Stimulated activated naive CD8-positive, alpha-beta T cell treated with anti-CD3 and anti-CD28 coated beads, Interleukin-15, Interleukin-2, amounts not matched to agents 100 U/mL and 50 U/mL, for 24 hours (primary cell): ENCODE data around the gene MVB12B.

Source experiments
- ATAC-seq: fragments of 150-1000 bp; cut with Tn5 transposase; one replicate; pipeline ENCODE4 v1.10.0; 2021
- DNase-seq: peaks from one replicate; pipeline ENCODE4 v3.0.0; 2021

MVB12B gene

DNA sequence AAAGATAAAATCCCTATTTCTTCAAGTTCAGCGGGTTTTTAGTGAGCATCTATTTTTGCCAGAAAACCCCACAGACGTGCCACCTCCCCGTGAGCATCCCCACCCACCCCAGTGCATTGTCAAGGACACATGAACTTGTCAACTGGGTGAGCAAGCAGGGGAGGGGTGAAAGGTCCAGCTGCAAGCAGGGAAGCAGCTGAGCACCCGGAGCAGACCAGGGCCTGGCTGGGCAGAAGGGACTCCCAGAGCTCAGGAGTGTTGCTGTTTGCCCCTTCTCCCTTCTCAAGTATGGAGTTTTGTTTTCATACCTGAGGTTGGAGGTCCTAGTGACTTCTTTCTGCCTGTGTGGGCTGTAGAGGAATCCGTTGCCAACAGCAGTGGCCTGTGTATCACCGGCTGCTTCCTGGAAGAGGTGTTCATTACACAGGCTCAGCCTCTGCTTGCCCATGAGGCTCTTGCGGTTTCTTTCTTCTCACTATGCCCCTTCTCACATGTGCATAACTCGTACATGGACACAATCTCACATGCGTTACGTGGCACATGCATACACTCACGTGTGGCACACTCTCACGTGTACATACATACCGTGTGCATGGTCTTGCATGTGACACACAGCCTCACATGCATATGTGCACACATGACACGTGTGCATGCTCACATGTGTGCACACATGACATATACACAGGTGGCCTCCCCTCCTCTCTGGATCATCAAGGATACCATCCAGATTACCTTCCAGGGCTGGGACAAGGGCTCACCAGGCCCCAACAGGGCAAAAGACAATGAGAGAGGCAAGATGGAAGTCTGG lies 126.7 kb downstream of the MVB12B start:
- no peak for DNase-seq
- ATAC-seq, result peak; percentile 19

DNA sequence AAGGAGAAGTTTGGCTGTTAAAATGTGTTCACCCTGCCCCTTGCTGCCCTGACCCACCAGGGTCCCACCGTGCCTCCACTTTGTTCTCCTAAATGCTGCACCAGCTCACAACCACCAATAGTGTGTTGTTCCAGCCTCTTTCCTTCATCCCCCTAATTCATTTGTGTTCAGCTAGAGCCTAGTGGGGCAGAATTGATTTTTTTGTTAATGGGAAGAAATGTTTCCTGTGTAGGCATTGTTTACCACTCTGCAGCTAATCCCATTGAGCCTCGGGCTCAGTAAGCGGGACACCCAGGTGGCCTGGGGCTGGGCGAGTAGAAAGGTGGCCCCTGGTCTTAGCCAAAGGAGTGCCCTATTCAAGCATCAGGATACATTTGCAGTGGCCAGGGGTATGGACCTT lies 127.6 kb downstream of the MVB12B start:
- ATAC-seq (no peak), DNase-seq (no peak)

DNA sequence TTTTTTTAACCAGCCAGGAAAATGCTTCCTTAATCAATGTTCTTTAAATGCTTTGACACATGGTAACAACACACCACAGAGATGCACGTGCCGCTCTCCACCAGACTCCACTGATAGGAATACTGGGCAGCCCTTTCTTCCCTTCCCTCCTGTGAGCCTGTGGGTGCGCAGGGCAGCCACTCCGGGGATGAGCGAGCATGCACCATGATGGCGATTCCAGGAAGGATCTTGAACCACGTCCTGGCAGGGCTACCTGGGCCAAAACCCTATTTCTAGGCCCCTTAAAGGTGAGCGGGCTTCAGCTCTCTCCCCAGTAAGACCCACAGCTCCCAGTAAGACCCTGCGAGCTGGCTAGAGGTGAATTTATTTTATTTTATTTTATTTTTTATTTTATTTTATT lies 128.2 kb downstream of the MVB12B start:
- no peak for ATAC-seq
- no peak for DNase-seq

DNA sequence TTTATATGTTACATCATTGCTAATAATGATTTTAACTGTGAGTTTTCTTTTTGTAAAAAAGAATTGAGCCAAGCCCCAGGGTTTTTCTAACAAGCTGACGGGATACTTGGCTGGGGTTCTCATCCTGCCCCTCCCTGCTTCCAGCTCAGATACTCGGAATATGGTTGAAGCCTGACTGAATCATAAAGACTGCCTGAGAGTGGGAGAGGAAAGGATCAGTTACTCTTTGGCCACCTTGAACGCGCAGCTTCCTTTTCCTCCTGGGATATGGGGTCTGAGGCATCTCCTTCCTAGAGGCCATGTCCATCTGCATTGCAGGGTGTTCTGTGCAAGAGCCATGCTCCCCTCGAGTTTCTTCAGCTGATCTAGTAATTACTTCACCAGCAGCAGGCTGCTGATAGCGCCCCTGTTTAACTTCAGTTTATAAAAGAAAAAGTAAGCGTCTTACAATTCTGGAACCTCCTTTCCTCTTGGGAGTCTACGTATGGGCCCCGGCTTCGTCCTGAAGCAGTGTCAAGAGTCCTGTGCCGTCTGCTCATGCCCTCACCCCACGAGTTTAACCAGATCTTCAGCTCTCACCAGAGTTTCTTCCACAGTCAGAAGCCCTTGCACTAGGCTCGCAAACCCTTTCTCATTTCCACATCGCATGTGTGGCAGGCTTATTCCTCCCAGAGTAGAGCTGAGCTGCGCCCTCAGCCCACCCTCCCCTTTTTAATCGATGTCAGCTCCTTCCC lies 130.0 kb downstream of the MVB12B start:
- no peak for DNase-seq
- no peak for ATAC-seq

DNA sequence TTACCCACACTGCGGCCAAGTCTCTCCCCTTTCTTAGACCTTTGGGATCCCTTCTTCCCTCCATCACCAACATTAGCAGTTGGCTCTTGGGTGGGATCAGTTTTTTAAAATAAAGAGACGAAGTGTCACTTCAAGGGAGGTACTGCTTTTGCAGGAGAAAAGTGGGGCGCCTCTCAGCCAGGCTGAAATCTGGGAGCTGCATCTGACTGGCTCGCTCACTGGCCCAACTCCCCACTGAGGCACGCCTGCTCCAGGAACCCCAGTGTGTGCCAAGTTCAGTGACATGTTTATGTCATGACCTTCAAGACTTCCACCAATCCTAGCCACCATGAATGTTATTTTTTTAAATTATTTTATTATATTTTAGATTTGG lies 130.5 kb downstream of the MVB12B start:
- no peak for DNase-seq
- no peak for ATAC-seq

DNA sequence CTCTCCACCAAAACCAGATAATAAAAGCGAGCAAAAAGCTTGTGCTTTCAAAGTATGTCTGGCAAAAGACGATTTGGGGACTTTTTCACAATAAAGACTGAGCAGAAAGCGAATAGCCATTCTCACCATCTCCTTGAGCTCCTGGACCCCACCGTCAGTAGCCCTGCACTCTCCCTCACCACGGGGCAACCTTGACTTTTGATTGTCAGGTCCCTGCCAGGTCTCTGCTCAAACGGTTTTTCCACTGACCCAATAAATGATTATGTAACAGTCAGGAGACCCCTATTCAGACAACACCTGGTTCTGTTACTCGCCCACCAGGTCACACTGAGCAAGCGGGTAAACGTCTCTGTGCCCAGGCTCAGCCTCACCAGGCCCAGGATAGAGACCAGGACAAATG lies 131.3 kb downstream of the MVB12B start:
- ATAC-seq, result no peak

DNA sequence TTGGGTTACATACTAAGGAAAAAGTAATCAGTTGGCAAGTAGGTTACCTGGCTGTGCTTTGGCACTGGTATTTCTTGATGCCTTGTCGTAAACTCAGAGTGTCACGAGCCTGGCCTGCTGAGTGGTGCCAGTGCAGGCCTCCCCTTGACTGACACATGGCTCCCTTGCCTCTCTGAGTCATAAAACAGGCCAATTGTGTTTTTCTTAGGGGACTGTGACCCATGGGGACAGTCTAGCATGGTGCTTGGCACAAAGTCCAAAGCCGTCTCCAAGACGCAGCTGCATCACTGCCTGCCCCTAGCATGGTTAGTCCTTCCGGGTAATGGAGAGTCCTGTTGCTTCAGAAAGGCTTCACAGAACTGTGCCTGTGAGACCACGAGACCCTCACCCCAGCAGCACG lies 132.5 kb downstream of the MVB12B start:
- no peak for DNase-seq
- no peak for ATAC-seq

More for the DNA sequence above, 131.3 kb downstream of the MVB12B start:
- DNase-seq, result no peak

DNA sequence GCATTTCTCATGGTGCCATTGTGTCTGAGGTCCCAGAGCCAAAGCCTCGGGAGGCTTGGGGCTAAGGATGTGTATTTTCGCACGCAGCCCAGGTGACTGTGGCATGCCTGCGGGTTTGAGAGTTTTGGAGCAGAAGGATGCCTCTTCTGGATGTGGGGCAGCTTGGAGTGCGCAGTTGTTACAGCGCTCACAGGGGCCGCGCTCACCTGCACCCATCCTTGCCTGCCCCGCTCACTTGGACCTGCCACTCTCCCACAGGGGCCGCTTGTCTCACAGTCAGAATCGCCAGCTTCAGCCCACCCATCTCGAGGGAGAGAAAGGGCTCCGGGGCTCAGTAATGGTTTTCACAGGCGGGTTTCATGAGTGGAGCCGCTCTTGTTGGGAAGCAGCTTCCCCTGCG lies 132.9 kb downstream of the MVB12B start:
- no peak for ATAC-seq
- DNase-seq, result no peak

DNA sequence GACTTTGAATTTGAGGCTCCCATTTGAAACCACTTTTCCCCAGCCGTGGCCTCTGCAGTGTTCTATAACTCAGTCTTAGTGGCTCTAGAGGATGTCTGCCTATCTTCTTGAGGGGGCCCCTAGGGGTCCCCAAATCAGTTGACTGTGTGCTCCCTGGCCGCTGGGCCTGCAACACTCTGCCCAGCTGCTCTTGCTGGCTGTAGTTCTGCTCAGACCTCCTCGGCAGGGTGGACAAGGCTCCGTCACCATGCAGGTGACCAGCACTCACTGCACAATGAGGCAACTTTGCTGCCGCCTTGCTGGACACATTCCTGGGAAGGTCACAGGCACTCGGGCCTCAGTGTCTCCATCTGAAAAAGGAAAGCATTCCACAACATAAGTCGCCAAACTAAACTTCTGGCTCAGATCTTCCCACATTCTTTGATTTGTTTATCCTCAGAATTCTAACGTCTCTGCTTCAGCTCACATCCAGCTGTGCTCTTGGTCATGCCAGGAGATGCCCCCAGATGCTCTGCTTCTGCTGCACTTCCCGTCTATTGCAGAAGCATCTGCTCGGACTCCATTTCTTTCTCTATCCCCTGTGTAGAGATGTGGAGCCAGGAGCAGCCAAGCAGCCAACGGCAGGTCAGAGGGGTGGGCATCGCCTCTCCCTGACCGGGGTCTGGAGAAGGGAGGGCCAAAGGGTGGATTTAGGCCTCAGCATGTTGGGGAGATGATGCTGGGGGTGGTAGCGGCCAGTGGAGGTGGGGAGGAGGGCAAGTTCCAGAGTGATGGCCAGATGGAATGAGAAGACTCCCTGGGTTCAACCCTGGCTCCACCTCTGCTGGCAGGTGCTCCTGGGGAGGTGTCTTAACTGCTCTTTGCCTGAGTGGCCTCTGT lies 133.6 kb downstream of the MVB12B start:
- no peak for DNase-seq
- ATAC-seq, result no peak

DNA sequence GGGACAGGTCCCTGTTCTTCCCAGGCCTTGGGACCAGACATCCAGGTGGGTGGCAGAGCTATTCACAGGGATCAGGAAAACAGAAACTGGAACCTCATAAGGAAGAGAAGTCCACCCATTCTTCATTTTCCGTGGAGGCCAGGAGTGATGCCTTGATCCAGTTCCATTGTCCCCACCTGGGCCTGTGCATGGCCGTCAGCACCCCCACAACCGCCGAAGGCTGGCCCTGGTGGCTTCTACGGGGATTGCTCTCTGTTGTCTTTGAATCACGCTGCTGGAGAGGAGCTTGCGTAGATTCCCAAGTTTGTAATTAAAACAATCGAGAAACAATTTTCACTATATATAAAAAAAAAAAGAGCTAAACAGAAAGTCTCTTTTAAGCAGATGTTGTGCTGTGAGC lies 134.4 kb downstream of the MVB12B start:
- DNase-seq (no peak), ATAC-seq (no peak)

DNA sequence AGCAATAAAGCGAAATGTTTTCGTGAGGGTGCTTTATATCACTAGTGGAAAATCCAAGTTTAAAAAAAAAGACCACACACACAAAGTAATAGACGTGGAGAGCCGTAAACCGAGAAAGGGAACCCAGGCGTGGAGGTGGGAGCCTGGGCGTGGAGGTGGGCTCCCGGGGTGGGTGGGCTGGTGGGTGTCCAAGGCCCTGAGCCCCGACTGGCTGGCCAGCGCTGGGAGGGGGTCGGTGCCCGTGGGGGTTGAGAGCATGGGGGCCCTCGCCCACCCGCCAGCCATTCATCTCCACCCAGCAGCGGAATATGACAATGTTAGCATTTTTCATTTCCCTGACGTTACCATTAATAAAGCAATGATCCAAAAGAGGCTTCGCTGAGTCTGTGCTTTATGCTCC lies 135.0 kb downstream of the MVB12B start:
- DNase-seq (no peak), ATAC-seq (no peak)

DNA sequence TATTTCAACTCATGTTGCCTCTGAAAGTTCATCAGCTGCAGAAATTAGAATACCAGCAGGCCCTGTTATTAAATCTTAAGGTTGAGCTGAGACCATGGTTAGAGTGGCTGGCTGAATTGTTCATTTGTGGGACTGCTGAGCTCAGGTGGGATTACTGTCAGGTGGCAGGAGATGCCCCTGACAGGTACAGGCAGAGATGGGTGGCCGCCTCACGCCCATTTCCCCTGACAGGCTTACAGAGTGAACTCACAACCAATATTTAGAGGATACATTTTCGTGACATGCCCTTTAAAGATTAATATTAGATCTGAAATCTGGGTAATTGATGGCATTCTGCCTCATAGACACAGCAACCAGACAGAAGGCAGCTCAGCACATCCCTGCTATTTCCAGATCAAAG lies 136.0 kb downstream of the MVB12B start:
- no peak for DNase-seq
- ATAC-seq, result no peak

DNA sequence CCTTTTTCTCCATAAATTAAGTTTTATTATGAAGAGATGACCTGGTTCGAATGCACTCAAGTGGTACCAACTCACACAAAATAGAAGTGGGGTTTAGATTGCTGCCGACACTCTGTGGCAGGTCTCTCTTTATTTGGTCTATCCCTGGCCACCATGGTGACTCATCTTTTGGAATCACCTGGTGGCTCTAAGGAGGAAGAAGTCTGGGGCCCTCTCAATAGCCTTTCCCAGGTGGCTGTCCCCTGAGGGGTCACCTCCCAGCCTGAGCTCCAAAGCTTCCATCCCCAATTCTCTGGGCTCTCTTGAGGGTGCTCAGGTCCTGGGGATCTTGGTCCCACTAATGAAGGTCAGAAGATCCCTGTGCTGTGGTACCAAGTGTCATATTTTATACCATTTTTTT lies 136.8 kb downstream of the MVB12B start:
- DNase-seq, result no peak
- no peak for ATAC-seq

DNA sequence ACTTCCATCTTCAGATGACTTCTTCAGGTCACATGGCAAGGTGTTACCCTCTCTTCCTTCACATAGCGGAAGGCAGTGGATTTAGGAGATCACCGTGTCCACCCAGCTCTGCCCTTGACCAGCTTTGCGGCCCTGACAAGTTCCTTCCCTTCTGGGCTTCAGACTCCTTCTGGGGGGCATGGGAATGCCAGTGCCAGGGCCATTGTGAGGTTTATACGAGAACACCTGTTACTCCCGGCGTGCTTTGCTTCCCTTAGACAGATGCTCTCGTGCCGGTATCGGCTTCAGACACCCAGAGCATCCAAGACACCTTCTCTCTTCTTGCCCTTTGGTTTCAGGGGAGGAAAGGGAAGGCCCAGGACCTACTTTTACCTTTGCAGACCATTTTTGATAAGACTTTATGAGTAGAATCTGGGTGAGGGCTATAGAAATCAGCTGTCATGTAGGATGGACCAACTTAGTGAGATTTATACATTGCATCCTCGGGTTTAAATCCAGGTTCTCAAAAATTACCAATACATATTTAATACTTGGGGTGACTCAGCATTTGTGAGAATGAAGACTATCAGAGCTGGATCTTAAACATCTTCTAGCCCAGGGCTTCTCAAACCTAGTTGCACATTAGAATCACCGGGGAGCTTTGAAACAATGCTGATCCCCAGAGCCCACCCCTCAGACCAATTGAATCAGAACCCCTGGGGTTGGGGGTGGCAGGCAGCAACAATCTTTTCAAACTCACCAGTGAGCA lies 138.2 kb downstream of the MVB12B start:
- ATAC-seq (no peak), DNase-seq (no peak)

DNA sequence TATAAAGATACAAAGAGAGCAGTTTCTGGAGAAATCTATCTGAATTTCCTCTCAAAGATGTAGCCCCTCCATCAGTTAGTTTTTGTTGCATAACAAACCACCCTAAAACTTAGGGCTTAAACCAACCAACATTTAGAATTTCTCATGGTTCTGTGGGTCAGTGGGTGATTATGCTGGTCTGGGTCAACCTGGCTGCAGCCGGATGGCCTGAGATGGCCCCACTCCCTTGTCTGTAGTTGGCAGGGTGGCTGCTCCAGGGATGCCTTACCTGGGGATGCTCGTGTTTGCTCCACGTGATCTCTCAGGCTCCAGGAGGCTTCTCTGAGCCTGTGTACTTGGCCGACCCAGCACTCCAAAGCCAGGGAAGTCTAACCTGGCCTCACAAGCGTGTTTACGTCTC lies 139.3 kb downstream of the MVB12B start:
- DNase-seq (no peak), ATAC-seq (no peak)

DNA sequence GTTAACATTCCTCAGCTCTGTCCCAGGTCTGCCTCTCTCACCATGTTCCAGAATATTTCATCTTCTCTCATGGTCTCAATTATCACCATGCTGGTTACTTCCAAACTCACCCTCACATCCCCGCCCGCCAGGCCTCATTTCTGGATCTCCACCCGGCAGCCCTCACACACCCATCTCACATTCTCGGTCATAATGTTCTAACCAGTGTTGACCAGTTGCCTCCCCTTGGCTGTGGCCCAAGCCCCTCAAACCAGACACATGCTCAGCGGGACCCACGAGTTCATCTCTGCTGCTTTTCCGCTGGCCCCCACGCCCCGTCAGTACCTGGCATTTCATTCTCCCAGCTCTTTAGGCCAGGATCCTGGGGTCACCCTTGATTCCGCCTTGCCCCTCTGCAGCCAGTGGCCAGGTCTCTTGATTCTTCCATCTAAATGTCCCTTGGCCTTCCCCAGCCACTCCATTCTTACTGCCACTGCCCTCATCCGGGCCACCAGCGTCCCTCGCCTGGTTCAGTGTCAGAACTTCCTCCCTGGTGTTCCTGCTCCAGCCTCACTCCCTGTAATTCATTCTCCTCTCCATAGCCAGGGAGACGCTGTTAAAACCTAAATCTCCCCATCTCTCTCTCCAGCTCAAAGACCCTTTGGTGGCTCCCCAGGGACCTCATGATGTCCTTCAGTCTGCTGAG lies 141.7 kb downstream of the MVB12B start:
- DNase-seq (no peak), ATAC-seq (no peak)

DNA sequence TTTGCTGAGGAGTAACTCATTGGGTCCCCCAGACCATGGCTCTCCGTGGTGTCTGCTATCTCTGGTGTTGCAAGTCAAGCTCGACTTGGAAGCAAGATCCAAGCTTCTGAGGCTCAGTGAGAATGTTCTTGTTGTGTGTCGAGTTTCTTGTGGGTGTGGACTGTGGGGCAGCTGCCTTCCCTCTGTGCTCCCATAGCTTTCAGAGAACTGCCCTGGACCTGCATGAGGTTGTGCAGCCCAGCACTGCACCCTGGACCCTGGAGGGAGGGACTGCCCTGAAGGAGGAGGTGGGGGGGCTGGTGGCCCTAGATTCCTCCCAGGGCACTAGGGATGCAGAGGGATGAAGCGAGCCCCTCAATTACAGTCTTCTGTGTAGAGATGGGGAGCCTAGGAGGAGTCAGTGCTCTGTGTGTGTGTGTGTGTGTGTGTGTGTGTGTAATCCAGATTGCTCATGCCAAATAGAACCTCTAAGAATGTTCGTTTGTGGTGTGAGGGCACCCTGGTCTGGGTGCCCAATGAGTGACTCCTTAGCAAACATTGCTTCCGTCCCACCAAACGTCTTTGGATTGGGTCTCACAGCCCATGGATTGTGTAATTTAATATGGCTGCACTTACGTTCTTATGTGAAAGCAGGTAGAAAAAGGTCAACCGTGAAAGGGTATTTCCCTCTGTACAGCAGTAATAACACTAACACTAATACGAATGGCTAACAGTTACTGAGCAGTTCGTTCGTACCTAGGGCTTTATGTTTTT lies 143.8 kb downstream of the MVB12B start:
- ATAC-seq (peak; percentile 72), DNase-seq (peak; percentile 25)

DNA sequence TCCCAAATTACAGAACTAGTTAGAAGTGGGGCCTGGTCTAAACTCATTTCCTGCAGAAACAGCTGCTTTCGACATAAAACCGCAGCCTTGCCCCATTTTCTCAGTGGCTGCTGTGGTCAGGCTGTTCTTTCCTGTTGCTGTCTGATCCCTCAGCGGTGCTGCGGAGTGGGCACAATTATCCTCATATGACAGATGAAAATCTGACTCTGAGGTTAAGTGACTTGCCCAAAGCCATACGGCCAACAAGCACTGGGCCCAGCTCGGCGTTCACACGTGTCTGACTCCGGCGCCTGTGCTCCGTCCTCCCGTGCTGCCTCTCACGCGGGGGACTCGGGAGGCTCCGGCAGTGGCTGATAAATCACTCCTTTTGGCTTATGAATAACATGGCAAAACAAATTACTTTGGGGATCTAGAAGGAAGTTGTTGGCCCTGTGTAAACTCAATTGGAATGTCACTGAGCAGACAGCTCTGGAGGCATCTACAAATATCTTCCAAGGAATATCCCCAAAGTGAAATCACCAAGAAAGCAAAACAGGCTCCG lies 144.5 kb downstream of the MVB12B start:
- peak; percentile 87 for ATAC-seq
- DNase-seq, result peak; percentile 82

DNA sequence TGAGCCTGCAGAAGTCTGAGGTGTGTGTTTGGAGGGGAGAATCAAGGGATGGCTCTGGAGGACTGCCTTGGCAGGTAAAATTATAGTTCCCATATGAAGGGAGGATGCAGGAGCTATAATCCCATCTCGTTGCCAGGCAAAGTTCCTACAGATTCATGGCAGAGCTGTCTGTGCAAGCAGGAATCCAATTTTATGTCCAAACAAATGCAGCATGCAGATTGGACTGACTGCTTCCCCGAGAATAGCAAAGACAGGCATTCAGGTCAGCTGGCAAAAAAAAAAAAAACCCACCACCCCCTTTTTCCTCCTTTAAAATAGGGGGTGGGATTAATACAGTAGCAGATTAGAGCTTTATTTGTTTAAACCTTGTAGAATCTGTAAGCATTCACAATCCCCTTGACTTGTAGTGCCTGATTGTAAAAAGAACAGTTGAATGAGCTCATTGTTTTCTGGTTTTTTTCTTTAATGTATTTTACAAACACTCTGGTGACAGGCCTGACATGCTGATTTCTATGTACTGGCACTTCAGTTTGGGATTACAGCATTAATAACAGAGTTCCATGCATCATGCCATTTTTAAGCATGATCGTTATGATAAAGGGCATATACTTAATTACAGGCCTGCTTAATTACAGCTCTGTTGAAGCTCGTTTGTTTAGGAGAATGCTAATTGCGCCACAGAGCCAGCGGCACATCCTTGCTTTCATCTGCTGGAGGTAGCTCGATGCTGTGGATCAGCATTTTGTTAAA lies 145.7 kb downstream of the MVB12B start:
- DNase-seq (no peak), ATAC-seq (no peak)

DNA sequence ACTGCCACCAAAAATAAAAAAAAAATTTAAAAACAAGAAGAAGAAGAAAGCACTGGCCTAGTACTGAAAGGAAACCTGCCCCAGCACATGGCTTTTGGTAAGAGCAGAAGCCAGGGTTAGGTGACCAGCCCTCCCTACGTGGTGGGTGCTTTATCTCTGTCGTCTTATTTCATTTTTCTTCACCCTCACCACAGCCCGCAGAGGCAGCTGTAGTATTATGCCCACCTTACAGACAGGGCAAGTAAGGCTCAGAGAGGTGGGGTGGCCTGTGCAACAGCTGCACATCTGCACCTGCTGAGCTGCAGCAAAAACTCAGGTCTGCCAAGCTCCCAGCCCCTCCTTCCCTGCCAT lies 146.3 kb downstream of the MVB12B start:
- DNase-seq, result no peak
- no peak for ATAC-seq
